WTC11 (cell line): ENCODE data around the gene IFI16.

Experiments used
- IRF2 ChIP-seq: sonication (generic); formaldehyde crosslinking; IDR thresholded peaks from 2 replicates; pipeline ENCODE4 v1.8.0; 2022; ENCODE audit warnings: low read depth, missing genetic modification reagents, borderline replicate concordance
- KAT7 ChIP-seq: sonication (generic); formaldehyde crosslinking; IDR thresholded peaks from 2 replicates; pipeline ENCODE4 v1.8.1; 2023; ENCODE audit warnings: missing genetic modification reagents, mild to moderate bottlenecking, borderline replicate concordance
- RELA ChIP-seq: sonication (generic); formaldehyde crosslinking; IDR thresholded peaks from 2 replicates; pipeline ENCODE4 v1.8.1; 2022; ENCODE audit warnings: missing genetic modification reagents, mild to moderate bottlenecking, borderline replicate concordance
- SMAD4 ChIP-seq: sonication (generic); formaldehyde crosslinking; IDR thresholded peaks from 2 replicates; pipeline ENCODE4 v1.8.0; 2022; ENCODE audit warnings: mild to moderate bottlenecking, missing genetic modification reagents
- SP1 ChIP-seq: sonication (generic); formaldehyde crosslinking; conservative IDR thresholded peaks from 2 replicates; pipeline ENCODE4 v1.8.1; 2022; ENCODE audit warnings: missing genetic modification reagents
- ZNF121 ChIP-seq: sonication (generic); formaldehyde crosslinking; IDR thresholded peaks from 2 replicates; pipeline ENCODE4 v1.8.0; 2023; ENCODE audit warnings: missing genetic modification reagents
- TF ChIP-seq, protein P1 (sequence below): fragments of 200-600 bp; IDR thresholded peaks from 2 replicates; pipeline ENCODE4 v1.8.0; 2022; ENCODE audit warnings: antibody characterized with exemption

DNA sequence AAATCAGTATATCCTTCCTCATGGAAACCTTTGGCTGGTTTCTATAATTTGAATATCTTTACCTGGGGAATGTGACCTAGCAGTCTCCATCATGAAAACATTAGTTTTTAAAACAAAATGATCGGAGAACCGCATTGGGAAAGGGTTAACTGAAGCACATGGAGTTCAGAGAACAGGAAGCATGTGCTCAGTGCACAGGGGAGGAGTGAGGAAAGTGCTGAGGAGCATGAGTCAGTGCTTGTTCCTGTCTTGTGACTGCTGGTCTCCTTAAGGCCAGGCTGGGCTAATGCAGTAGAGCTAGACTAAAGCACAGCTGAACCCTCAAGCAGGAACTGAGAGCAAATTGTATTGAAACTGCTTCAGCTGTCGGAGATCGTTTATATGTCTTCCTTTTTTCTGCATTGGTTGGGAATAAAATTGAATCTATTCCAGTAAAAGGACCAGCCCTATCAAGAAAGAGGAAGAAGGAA, 5.8 kb downstream of the IFI16 start:
- TF ChIP-seq, protein P1, sequence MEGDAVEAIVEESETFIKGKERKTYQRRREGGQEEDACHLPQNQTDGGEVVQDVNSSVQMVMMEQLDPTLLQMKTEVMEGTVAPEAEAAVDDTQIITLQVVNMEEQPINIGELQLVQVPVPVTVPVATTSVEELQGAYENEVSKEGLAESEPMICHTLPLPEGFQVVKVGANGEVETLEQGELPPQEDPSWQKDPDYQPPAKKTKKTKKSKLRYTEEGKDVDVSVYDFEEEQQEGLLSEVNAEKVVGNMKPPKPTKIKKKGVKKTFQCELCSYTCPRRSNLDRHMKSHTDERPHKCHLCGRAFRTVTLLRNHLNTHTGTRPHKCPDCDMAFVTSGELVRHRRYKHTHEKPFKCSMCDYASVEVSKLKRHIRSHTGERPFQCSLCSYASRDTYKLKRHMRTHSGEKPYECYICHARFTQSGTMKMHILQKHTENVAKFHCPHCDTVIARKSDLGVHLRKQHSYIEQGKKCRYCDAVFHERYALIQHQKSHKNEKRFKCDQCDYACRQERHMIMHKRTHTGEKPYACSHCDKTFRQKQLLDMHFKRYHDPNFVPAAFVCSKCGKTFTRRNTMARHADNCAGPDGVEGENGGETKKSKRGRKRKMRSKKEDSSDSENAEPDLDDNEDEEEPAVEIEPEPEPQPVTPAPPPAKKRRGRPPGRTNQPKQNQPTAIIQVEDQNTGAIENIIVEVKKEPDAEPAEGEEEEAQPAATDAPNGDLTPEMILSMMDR: no peak
- TF ChIP-seq RELA (CRISPR knock-in tag) (no peak), IRF2 (no peak), KAT7 (CRISPR knock-in tag) (no peak), SP1 (CRISPR knock-in tag) (no peak), ZNF121 (CRISPR knock-in tag) (no peak), SMAD4 (CRISPR knock-in tag) (no peak)
